GM06990 (cell line): ENCODE results near the gene BTBD3.

Experiments used
- DNase-seq: peaks from one replicate; pipeline ENCODE4 v3.0.0-alpha.2; 2011; ENCODE audit not compliant: insufficient read length; ENCODE audit errors: extremely low read depth
- H3K27me3 ChIP-seq: replicated peaks from 2 replicates; pipeline ENCODE4 v1.6.0; 2011; ENCODE audit warnings: low read length; ENCODE audit not compliant: control insufficient read depth, insufficient read depth
- H3K36me3 ChIP-seq: 2 replicates; pipeline ENCODE4 v1.5.1; 2011; ENCODE audit warnings: low read length; ENCODE audit not compliant: control insufficient read depth, insufficient read depth
- H3K4me3 ChIP-seq: replicated peaks from 2 replicates; pipeline ENCODE4 v1.5.1; 2011; ENCODE audit warnings: low read depth, mild to moderate bottlenecking, control low read depth, low read length
- CTCF ChIP-seq: IDR thresholded peaks from 2 replicates; pipeline ENCODE4 v1.5.1; 2011; ENCODE audit warnings: low read length, control low read depth, mild to moderate bottlenecking, inconsistent platforms; ENCODE audit not compliant: insufficient read depth, poor library complexity, severe bottlenecking

BTBD3 gene

GRCh38 chr20:11957911-11958310, 40.2 kb downstream of the BTBD3 start:
- Histone ChIP-seq H3K27me3 (no peaks in the 10 kb centered on the region), H3K36me3 (no peaks in the 10 kb centered on the region), H3K4me3 (no peak overlapping the region)
- DNase-seq: no peak
- no peak for TF ChIP-seq CTCF

DNA sequence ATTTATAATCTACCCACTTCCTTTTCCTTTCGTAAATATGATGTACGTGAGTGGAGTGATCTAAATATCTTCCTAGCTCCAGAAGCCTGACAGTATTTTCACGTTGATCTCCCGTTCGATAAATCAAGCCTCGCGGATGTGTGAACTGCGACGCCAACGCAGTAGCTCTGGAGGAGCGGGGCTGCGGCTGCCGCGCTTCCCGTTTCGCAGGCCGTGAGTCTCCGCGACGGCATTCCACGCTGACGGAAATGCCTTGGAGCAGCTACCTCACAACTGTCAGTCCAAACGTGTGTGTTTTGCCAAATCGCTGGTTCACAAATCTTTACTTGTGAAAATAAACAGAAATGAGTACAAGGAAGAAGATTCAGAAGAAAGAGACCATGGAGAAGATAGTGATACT, 41.2 kb downstream of the BTBD3 start:
- no peak for DNase-seq

DNA sequence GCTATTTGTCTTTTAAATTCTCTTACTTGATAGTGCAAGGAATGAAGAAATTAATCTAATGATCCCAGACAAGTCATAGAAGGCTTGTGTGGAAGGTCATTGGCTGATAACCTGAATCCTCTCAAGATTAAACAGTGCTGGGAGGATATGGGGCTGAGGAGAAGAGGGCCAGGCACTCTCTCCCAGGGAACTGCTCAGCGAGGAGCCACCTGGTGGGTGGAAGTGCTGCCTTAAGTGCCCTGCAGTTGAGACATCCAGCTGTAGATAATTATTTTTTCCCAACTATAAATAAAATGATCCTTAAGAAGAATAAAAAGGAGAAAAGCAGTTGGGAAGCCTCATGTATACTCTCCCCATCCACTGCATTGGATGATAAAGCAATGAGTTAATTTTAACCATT, 47.9 kb downstream of the BTBD3 start:
- Histone ChIP-seq H3K27me3 (no peaks in the 10 kb centered on the region), H3K4me3 (no peak overlapping the region), H3K36me3 (no peaks in the 10 kb centered on the region)
- DNase-seq: no peak
- no peak for TF ChIP-seq CTCF

More for the DNA sequence above, 41.2 kb downstream of the BTBD3 start:
- H3K27me3 ChIP-seq: no peaks in the 10 kb centered on the region
- H3K36me3 ChIP-seq: no peaks in the 10 kb centered on the region
- no peak for TF ChIP-seq CTCF
- no peak overlapping the region for H3K4me3 ChIP-seq

GRCh38 chr20:11966186-11966585, 48.5 kb downstream of the BTBD3 start:
- no peak for DNase-seq
- Histone ChIP-seq H3K27me3 (no peaks in the 10 kb centered on the region), H3K36me3 (no peaks in the 10 kb centered on the region), H3K4me3 (no peak overlapping the region)
- no peak for TF ChIP-seq CTCF

DNA sequence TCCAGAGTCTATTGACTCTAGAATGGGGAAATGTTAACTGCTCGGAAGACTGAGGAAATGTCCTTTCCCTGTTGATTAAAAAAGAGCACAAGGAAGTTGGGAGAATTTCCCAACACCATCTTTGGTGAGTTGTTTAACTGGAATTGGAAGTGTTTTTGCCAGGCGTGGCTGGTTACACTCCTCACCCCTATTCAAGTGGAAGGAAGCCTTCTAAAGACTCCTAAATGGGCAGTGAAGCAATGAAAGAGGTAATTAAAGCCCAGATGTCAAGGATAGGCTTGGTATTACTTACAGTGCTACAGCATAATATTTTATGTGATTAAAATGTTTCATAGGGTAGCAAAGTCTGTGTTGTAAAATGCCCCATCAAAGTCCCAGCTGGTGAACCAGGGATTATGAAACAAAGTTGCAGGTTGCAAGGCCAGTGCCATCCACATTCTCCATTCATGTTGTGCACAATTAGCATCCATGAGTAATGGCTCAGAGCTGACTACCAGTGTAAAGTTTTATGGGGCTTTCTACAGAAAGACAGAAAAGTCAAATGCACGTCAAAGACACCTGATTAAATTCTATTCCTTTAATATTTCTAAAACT, 52.6 kb downstream of the BTBD3 start:
- Histone ChIP-seq H3K36me3 (no peaks in the 10 kb centered on the region), H3K27me3 (no peaks in the 10 kb centered on the region), H3K4me3 (no peak overlapping the region)
- TF ChIP-seq CTCF: no peak
- no peak for DNase-seq

DNA sequence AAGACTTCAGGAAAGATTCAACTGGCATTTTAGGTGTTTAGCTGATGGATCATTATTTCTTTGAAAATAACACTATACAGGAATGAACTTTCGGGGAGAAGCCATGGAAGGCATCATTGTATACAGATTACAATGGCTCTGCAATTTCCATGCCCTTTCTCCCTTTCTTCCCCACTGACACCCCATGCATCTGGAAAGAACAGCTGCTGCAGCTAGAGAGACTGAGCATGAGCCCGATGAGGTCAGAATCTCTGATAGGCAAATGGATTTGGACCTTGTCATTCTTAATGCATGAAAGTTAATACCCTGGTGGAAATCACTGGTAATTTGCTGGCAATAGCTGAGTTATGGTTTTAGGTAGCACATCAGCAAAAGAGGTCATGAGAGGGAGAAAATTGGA, 54.8 kb downstream of the BTBD3 start:
- Histone ChIP-seq H3K4me3 (no peak overlapping the region), H3K36me3 (no peaks in the 10 kb centered on the region), H3K27me3 (no peaks in the 10 kb centered on the region)
- DNase-seq: no peak
- TF ChIP-seq CTCF: no peak
